Subcutaneous adipose tissue (tissue), 4 donors: Measurements from ENCODE around the gene CDIPT. TPM values are rescaled to one million over a fixed set of nuclear protein-coding genes. Genes with fewer than 3 reads are reported as not detected.

ENCODE experiments used
- CTCF ChIP-seq: fragments of 450-650 bp; IDR thresholded peaks from one replicate; pipeline ENCODE4 v1.5.1; 2016; ENCODE audit warnings: low read depth, mild to moderate bottlenecking, control low read depth, antibody characterized with exemption, moderate library complexity
- total RNA-seq, 4 donors: library from RNA; depleted of rRNA; stranded (reverse); fragments of >200 nt; gene quantifications; one replicate each; pipeline ENCODE4 v1.1.0, GENCODE V29; 2016

CDIPT gene
- total RNA-seq, result 100 to 1,000 TPM in 1 of 4 donors, 10 to 100 TPM in 3; 57.7 to 107 (median 94.7) TPM

GRCh38 chr16:29862884-29863668 is at the start of gene CDIPT:
Gene CDIPT (minus strand): TSS chr16:29863226. CDS start chr16:29862857, 369 bp downstream.
- TF ChIP-seq CTCF, result no peak

- TF ChIP-seq CTCF, result no peak
These were observed 49.1 kb upstream of the CDIPT start for GRCh38 chr16:29912087-29912486.

GRCh38 chr16:29911676-29912010 is 48.6 kb upstream of the CDIPT start:
- no peak for TF ChIP-seq CTCF

GRCh38 chr16:29910819-29911675 is 48.0 kb upstream of the CDIPT start:
- no peak for TF ChIP-seq CTCF

- TF ChIP-seq CTCF, result no peak
These were observed 46.4 kb upstream of the CDIPT start for GRCh38 chr16:29909391-29909790.

GRCh38 chr16:29908719-29909220 is 45.7 kb upstream of the CDIPT start:
- TF ChIP-seq CTCF, result no peak

- no peak for TF ChIP-seq CTCF
These were observed 44.9 kb upstream of the CDIPT start for GRCh38 chr16:29907973-29908372.
